Measurements from ENCODE around the gene CD27. TPM values are rescaled to one million over a fixed set of nuclear protein-coding genes. Genes with fewer than 3 reads are reported as not detected.

CD27 gene
- total RNA-seq, 1 donor from 2014 or later = not detected

GRCh38 chr12:6430124-6430989 lies 14.4 kb upstream of the CD27 start:
- no peak for TF ChIP-seq EZH2phosphoT487 (IDR thresholded peaks at IDR 0.05)
- TF ChIP-seq CTCF (IDR thresholded peaks at IDR 0.05) = no peak
- TF ChIP-seq EZH2 (IDR thresholded peaks at IDR 0.05) = no peak
- H3K27ac ChIP-seq = no peak overlapping the region
- peak overlapping the region; percentile 24 for H3K27ac Mint-ChIP-seq
- H3K4me2 ChIP-seq = no peak overlapping the region
- no peak overlapping the region for H3K4me3 ChIP-seq
- peaks cover 3% of the 10 kb centered on the region for H3K4me1 ChIP-seq
- no peak for DNase-seq (ENCODE audit: low spot score)
- peak overlapping the region; percentile 1 for H2AFZ ChIP-seq (replicated peaks)
- H3K4me3 Mint-ChIP-seq = no peak overlapping the region
- no peaks in the 10 kb centered on the region for H3K79me2 ChIP-seq (ENCODE audit: low read depth)
- no peaks in the 10 kb centered on the region for H3K36me3 Mint-ChIP-seq
- no peak overlapping the region for H3K9ac ChIP-seq
- no peaks in the 10 kb centered on the region for H3K36me3 ChIP-seq
- no peaks in the 10 kb centered on the region for H4K20me1 ChIP-seq (ENCODE audit: low read depth)
- H3K27me3 Mint-ChIP-seq (ENCODE audit: insufficient read depth, low read depth) = no peaks in the 10 kb centered on the region
- H3F3A ChIP-seq (ENCODE audit: low read depth) = no peaks in the 10 kb centered on the region
- H3K9me3 ChIP-seq (ENCODE audit: low read depth) = no peaks in the 10 kb centered on the region
- H3K4me1 Mint-ChIP-seq = peaks cover 20% of the 10 kb centered on the region
- no peaks in the 10 kb centered on the region for H3K9me3 Mint-ChIP-seq
- H3K27me3 ChIP-seq = no peaks in the 10 kb centered on the region

- H3K4me3 ChIP-seq = no peak overlapping the region
- no peak overlapping the region for H3K27ac ChIP-seq
- no peak overlapping the region for H3K9ac ChIP-seq
- Mint-ChIP-seq H3K27ac (no peak overlapping the region), H3K9me3 (no peaks in the 10 kb centered on the region), H3K4me3 (no peak overlapping the region), H3K4me1 (peaks cover 12% of the 10 kb centered on the region), H3K36me3 (no peaks in the 10 kb centered on the region), H3K27me3 (ENCODE audit: insufficient read depth, low read depth) (no peaks in the 10 kb centered on the region)
- no peaks in the 10 kb centered on the region for H3K27me3 ChIP-seq
- H3K79me2 ChIP-seq (ENCODE audit: low read depth) = no peaks in the 10 kb centered on the region
- DNase-seq (ENCODE audit: low spot score) = no peak
- H3K4me1 ChIP-seq = peaks cover 3% of the 10 kb centered on the region
- no peaks in the 10 kb centered on the region for H3F3A ChIP-seq (ENCODE audit: low read depth)
- H3K4me2 ChIP-seq = no peak overlapping the region
- H3K9me3 ChIP-seq (ENCODE audit: low read depth) = no peaks in the 10 kb centered on the region
- H4K20me1 ChIP-seq (ENCODE audit: low read depth) = no peaks in the 10 kb centered on the region
- TF ChIP-seq EZH2phosphoT487 (IDR thresholded peaks at IDR 0.05) = no peak
- TF ChIP-seq CTCF (IDR thresholded peaks at IDR 0.05) = no peak
- TF ChIP-seq EZH2 (IDR thresholded peaks at IDR 0.05) = no peak
- no peaks in the 10 kb centered on the region for H3K36me3 ChIP-seq
- no peak overlapping the region for H2AFZ ChIP-seq (replicated peaks)
These were observed 11.8 kb upstream of the CD27 start for GRCh38 chr12:6432991-6433390.

- H3K36me3 ChIP-seq = no peaks in the 10 kb centered on the region
- no peaks in the 10 kb centered on the region for H3K36me3 Mint-ChIP-seq
- no peaks in the 10 kb centered on the region for H3K27me3 ChIP-seq
- H2AFZ ChIP-seq (replicated peaks) = no peak overlapping the region
- H3F3A ChIP-seq (ENCODE audit: low read depth) = no peaks in the 10 kb centered on the region
- no peak overlapping the region for H3K4me3 ChIP-seq
- H3K4me1 ChIP-seq = peaks cover 3% of the 10 kb centered on the region
- H3K27ac Mint-ChIP-seq = no peak overlapping the region
- no peaks in the 10 kb centered on the region for H4K20me1 ChIP-seq (ENCODE audit: low read depth)
- no peaks in the 10 kb centered on the region for H3K9me3 ChIP-seq (ENCODE audit: low read depth)
- no peaks in the 10 kb centered on the region for H3K79me2 ChIP-seq (ENCODE audit: low read depth)
- no peak overlapping the region for H3K4me2 ChIP-seq
- no peaks in the 10 kb centered on the region for H3K9me3 Mint-ChIP-seq
- TF ChIP-seq EZH2 (IDR thresholded peaks at IDR 0.05) (no peak), CTCF (IDR thresholded peaks at IDR 0.05) (no peak), EZH2phosphoT487 (IDR thresholded peaks at IDR 0.05) (no peak)
- H3K4me1 Mint-ChIP-seq = peaks cover 12% of the 10 kb centered on the region
- DNase-seq (ENCODE audit: low spot score) = no peak
- H3K27me3 Mint-ChIP-seq (ENCODE audit: insufficient read depth, low read depth) = no peaks in the 10 kb centered on the region
- no peak overlapping the region for H3K27ac ChIP-seq
- H3K9ac ChIP-seq = no peak overlapping the region
- H3K4me3 Mint-ChIP-seq = no peak overlapping the region
These were observed 10.3 kb upstream of the CD27 start for GRCh38 chr12:6434205-6435140.
